ENCODE results near the gene ZSCAN5B. TPM values are rescaled to one million over a fixed set of nuclear protein-coding genes. Genes with fewer than 3 reads are reported as not detected.

Gene ZSCAN5B
- total RNA-seq, 2 donors from 2014 or later: not detected

DNA sequence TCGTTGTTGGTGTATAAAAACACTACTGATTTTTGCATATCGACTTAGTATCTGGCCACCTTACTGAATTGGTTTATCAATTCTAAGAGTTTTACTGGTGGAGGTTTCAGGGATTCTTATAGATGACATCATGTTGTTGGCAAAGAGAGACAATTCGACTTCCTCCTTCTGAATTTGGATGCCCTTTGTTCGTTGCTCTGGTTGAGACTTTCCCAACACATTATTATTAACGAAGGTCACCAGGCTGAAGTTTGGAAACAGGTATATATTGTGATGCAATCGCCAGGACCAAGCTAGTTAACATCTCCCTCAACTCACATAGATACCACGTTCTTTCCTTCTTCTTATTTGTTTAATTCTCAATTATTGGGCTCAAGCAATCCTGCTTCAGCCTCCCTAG, 2.1 kb upstream of the ZSCAN5B start:
- no peaks in the 10 kb centered on the region for H3K9me3 ChIP-seq
- TF ChIP-seq, protein P1, sequence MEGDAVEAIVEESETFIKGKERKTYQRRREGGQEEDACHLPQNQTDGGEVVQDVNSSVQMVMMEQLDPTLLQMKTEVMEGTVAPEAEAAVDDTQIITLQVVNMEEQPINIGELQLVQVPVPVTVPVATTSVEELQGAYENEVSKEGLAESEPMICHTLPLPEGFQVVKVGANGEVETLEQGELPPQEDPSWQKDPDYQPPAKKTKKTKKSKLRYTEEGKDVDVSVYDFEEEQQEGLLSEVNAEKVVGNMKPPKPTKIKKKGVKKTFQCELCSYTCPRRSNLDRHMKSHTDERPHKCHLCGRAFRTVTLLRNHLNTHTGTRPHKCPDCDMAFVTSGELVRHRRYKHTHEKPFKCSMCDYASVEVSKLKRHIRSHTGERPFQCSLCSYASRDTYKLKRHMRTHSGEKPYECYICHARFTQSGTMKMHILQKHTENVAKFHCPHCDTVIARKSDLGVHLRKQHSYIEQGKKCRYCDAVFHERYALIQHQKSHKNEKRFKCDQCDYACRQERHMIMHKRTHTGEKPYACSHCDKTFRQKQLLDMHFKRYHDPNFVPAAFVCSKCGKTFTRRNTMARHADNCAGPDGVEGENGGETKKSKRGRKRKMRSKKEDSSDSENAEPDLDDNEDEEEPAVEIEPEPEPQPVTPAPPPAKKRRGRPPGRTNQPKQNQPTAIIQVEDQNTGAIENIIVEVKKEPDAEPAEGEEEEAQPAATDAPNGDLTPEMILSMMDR (IDR thresholded peaks at IDR 0.05): no peak
- no peaks in the 10 kb centered on the region for H3K27me3 ChIP-seq
- H3K4me3 ChIP-seq: no peak overlapping the region
- no peaks in the 10 kb centered on the region for H3K36me3 ChIP-seq
- DNase-seq (ENCODE audit: low spot score): no peak
- no peak overlapping the region for H3K27ac ChIP-seq
- no peaks in the 10 kb centered on the region for H3K4me1 ChIP-seq

GRCh38 chr19:56193981-56194640, 3.5 kb downstream of the ZSCAN5B start:
- Histone ChIP-seq H3K4me1 (no peaks in the 10 kb centered on the region), H3K9me3 (no peaks in the 10 kb centered on the region), H3K27ac (no peak overlapping the region), H3K27me3 (no peaks in the 10 kb centered on the region), H3K36me3 (no peaks in the 10 kb centered on the region), H3K4me3 (no peak overlapping the region)
- TF ChIP-seq, protein P1 (IDR thresholded peaks at IDR 0.05): no peak
- no peak for DNase-seq (ENCODE audit: low spot score)

- Histone ChIP-seq H3K9me3 (no peaks in the 10 kb centered on the region), H3K27ac (no peak overlapping the region), H3K27me3 (no peaks in the 10 kb centered on the region), H3K4me1 (no peaks in the 10 kb centered on the region), H3K4me3 (no peak overlapping the region), H3K36me3 (no peaks in the 10 kb centered on the region)
- no peak for DNase-seq (ENCODE audit: low spot score)
- TF ChIP-seq, protein P1 (IDR thresholded peaks at IDR 0.05): no peak
Measured at GRCh38 chr19:56191711-56192110, 5.9 kb downstream of the ZSCAN5B start.

- no peak overlapping the region for H3K27ac ChIP-seq
Measured at GRCh38 chr19:56191115-56191514, 6.5 kb downstream of the ZSCAN5B start.

DNA sequence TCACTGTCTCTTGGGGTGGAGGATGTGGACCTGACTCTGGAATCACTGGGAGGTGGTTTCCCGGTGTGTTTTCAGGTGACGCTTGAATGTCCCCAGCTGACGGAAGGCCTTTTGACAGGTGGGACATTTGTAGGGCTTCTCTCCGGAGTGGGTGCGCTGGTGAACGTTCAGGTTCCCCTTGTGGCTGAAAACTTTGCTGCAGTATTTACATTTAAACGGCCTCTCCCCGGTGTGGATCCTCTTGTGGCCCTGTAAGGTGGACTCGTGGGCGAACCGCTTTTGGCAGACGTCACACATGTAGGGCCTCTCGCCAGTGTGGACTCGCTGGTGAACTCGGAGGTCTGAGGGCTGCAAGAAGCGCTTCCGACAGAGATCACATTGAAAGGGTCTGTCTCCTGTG, 7.8 kb downstream of the ZSCAN5B start:
- H3K4me1 ChIP-seq: no peaks in the 10 kb centered on the region
- no peak for DNase-seq (ENCODE audit: low spot score)

More at GRCh38 chr19:56191115-56191514, 6.5 kb downstream of the ZSCAN5B start:
- H3K9me3 ChIP-seq: no peaks in the 10 kb centered on the region
- no peak overlapping the region for H3K4me3 ChIP-seq
- H3K4me1 ChIP-seq: no peaks in the 10 kb centered on the region
- no peaks in the 10 kb centered on the region for H3K36me3 ChIP-seq
- H3K27me3 ChIP-seq: no peaks in the 10 kb centered on the region
- TF ChIP-seq, protein P1 (IDR thresholded peaks at IDR 0.05): no peak
- DNase-seq (ENCODE audit: low spot score): no peak

More for the DNA sequence above, 7.8 kb downstream of the ZSCAN5B start:
- Histone ChIP-seq H3K27ac (no peak overlapping the region), H3K36me3 (no peaks in the 10 kb centered on the region), H3K4me3 (no peak overlapping the region), H3K27me3 (no peaks in the 10 kb centered on the region), H3K9me3 (no peaks in the 10 kb centered on the region)
- TF ChIP-seq, protein P1 (IDR thresholded peaks at IDR 0.05): no peak
